Duodenal mucosa (tissue), 2 donors: ENCODE measurements around the gene SMYD4.
A peak's percentile ranks its signal among the peaks of the same experiment; 100 is the strongest.
"Not testable (repeated sequence)": the region's sequence is repeated elsewhere in the genome, so short reads cannot be mapped to it uniquely, and the experiment has no call there.

Experiments
- H3K27ac ChIP-seq: one replicate; pipeline ENCODE4 v1.7.0; 2013; ENCODE audit warnings: low read depth, low read length
- H3K27me3 ChIP-seq, 2 donors: one replicate each; pipeline ENCODE4 v1.7.0; 2013; ENCODE audit warnings: low read length in 2 of 2, control low read depth in 1 of 2; ENCODE audit not compliant: insufficient read depth in 2 of 2, control insufficient read depth in 1 of 2
- H3K36me3 ChIP-seq, 2 donors: one replicate each; pipeline ENCODE4 v1.7.0; 2013; ENCODE audit warnings: low read length in 2 of 2, control low read depth in 1 of 2; ENCODE audit not compliant: insufficient read depth in 2 of 2, control insufficient read depth in 1 of 2
- H3K4me1 ChIP-seq, 2 donors: one replicate each; pipeline ENCODE4 v1.7.0; 2013; ENCODE audit warnings: low read length in 2 of 2, control low read depth in 1 of 2; ENCODE audit not compliant: insufficient read depth in 2 of 2, control insufficient read depth in 1 of 2
- H3K4me3 ChIP-seq, 2 donors: one replicate each; pipeline ENCODE4 v1.7.0; 2013; ENCODE audit warnings: low read length in 2 of 2, low read depth in 1 of 2
- H3K9ac ChIP-seq, 2 donors: one replicate each; pipeline ENCODE4 v1.7.0; 2013; ENCODE audit warnings: low read length in 2 of 2, low read depth in 1 of 2
- H3K9me3 ChIP-seq, 2 donors: one replicate each; pipeline ENCODE4 v1.7.0; 2013; ENCODE audit warnings: low read length in 2 of 2, control low read depth in 1 of 2; ENCODE audit not compliant: control insufficient read depth in 1 of 2

SMYD4 gene

GRCh38 chr17:1745513-1746020 is 84.1 kb downstream of the SMYD4 start:
- Histone ChIP-seq H3K36me3 (no peaks in the 10 kb centered on the region), H3K4me3 (no peak overlapping the region), H3K27ac (no peak overlapping the region), H3K9ac (no peak overlapping the region), H3K9me3 (no peaks in the 10 kb centered on the region), H3K27me3 (no peaks in the 10 kb centered on the region), H3K4me1 (peaks cover 4 to 6% of the 10 kb centered on the region in 2 donors)

- Histone ChIP-seq H3K4me3 (no peak overlapping the region), H3K36me3 (no peaks in the 10 kb centered on the region), H3K9me3 (no peaks in the 10 kb centered on the region), H3K27ac (no peak overlapping the region), H3K4me1 (peaks cover 4 to 6% of the 10 kb centered on the region in 2 donors), H3K9ac (no peak overlapping the region), H3K27me3 (no peaks in the 10 kb centered on the region)
These were observed 84.9 kb downstream of the SMYD4 start for GRCh38 chr17:1744551-1745512.

GRCh38 chr17:1743088-1743439 is 86.6 kb downstream of the SMYD4 start:
- Histone ChIP-seq H3K9ac (no peak overlapping the region), H3K9me3 (no peaks in the 10 kb centered on the region), H3K27me3 (no peaks in the 10 kb centered on the region), H3K4me3 (no peak overlapping the region), H3K4me1 (peaks cover 4 to 6% of the 10 kb centered on the region in 2 donors), H3K27ac (peak overlapping the region; percentile 3), H3K36me3 (peaks cover 0 to 2% of the 10 kb centered on the region in 2 donors)

- H3K27me3 ChIP-seq = no peaks in the 10 kb centered on the region
- H3K4me3 ChIP-seq = no peak within 1 kb of the TSS
- no peaks in the 10 kb centered on the region for H3K9me3 ChIP-seq
- peaks cover 4 to 6% of the 10 kb centered on the region in 2 donors for H3K4me1 ChIP-seq
- H3K9ac ChIP-seq = no peak within 1 kb of the TSS
- H3K27ac ChIP-seq = peak within 1 kb of the TSS; percentile 3
- H3K36me3 ChIP-seq = peaks cover 5 to 8% of the 10 kb centered on the region in 2 donors
These were observed 87.2 kb downstream of the SMYD4 start, which contains the start of gene SERPINF2 for GRCh38 chr17:1742371-1743087. Gene SERPINF2 (plus strand): TSS chr17:1742871. CDS start chr17:1744996, 2,125 bp downstream.

GRCh38 chr17:1741899-1742298 is 87.8 kb downstream of the SMYD4 start:
- not testable (repeated sequence) for H3K4me3 ChIP-seq, H3K27ac ChIP-seq, H3K9me3 ChIP-seq, H3K27me3 ChIP-seq, H3K9ac ChIP-seq, H3K4me1 ChIP-seq
- H3K36me3 ChIP-seq = peaks cover 5 to 13% of the 10 kb centered on the region in 2 donors

GRCh38 chr17:1737531-1738291 is 92.0 kb downstream of the SMYD4 start:
- no peaks in the 10 kb centered on the region for H3K9me3 ChIP-seq
- H3K27ac ChIP-seq = peak overlapping the region; percentile 18
- peaks cover 5 to 37% of the 10 kb centered on the region in 2 donors for H3K36me3 ChIP-seq
- no peaks in the 10 kb centered on the region for H3K27me3 ChIP-seq
- H3K4me3 ChIP-seq = no peak overlapping the region
- no peak overlapping the region for H3K9ac ChIP-seq
- peaks cover 14 to 15% of the 10 kb centered on the region in 2 donors for H3K4me1 ChIP-seq

- no peaks in the 10 kb centered on the region for H3K9me3 ChIP-seq
- H3K4me1 ChIP-seq = peaks cover 8 to 11% of the 10 kb centered on the region in 2 donors
- peak overlapping the region; percentile 23 for H3K27ac ChIP-seq
- H3K36me3 ChIP-seq = peaks cover 5 to 37% of the 10 kb centered on the region in 2 donors
- no peak overlapping the region for H3K4me3 ChIP-seq
- peak overlapping the region in 1 of 2 donors; percentile 18 for H3K9ac ChIP-seq
- H3K27me3 ChIP-seq = no peaks in the 10 kb centered on the region
These were observed 93.1 kb downstream of the SMYD4 start for GRCh38 chr17:1736348-1737281.

GRCh38 chr17:1735834-1736347 is 93.8 kb downstream of the SMYD4 start:
- H3K27ac ChIP-seq = no peak overlapping the region
- peaks cover 5 to 37% of the 10 kb centered on the region in 2 donors for H3K36me3 ChIP-seq

GRCh38 chr17:1735418-1735817 is 94.3 kb downstream of the SMYD4 start:
- Histone ChIP-seq H3K9ac (no peak overlapping the region), H3K27ac (no peak overlapping the region), H3K27me3 (no peaks in the 10 kb centered on the region), H3K4me3 (no peak overlapping the region), H3K9me3 (no peaks in the 10 kb centered on the region), H3K4me1 (peaks cover 11 to 12% of the 10 kb centered on the region in 2 donors), H3K36me3 (peaks cover 5 to 37% of the 10 kb centered on the region in 2 donors)

More at GRCh38 chr17:1735834-1736347, 93.8 kb downstream of the SMYD4 start:
- Histone ChIP-seq H3K4me1 (peaks cover 8 to 11% of the 10 kb centered on the region in 2 donors), H3K9ac (no peak overlapping the region), H3K4me3 (no peak overlapping the region), H3K9me3 (no peaks in the 10 kb centered on the region), H3K27me3 (no peaks in the 10 kb centered on the region)
